Activated CD4-positive, CD25-positive, alpha-beta regulatory T cell (primary cell): Measurements from ENCODE around the gene TFAM.

Source experiments
- DNase-seq, 4 experiments: peaks; one replicate each; lab custom pipeline; 2025; lab: John Stamatoyannopoulos, UW

TFAM gene

DNA sequence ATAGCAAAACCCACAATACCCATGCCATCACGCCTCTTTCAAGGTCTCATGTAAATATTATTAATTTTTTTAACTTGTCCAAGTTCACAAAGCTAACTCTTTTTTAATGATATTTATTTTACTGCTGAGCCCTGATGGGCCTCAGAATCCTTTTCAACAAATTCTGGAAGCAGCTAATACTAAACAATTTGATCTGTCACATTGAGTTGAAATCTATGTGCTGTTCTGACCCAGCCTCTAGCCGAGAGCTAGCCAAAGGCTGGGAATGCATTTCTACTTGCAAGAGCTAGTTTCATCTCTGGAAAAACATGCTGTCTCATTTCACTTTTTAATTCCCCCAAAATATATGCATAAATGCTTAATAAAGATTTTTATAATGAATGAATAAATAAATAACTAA, 47.9 kb downstream of the TFAM start:
- no peak for DNase-seq

GRCh38 chr10:58433571-58433970, 48.4 kb downstream of the TFAM start:
- DNase-seq, result no peak

DNA sequence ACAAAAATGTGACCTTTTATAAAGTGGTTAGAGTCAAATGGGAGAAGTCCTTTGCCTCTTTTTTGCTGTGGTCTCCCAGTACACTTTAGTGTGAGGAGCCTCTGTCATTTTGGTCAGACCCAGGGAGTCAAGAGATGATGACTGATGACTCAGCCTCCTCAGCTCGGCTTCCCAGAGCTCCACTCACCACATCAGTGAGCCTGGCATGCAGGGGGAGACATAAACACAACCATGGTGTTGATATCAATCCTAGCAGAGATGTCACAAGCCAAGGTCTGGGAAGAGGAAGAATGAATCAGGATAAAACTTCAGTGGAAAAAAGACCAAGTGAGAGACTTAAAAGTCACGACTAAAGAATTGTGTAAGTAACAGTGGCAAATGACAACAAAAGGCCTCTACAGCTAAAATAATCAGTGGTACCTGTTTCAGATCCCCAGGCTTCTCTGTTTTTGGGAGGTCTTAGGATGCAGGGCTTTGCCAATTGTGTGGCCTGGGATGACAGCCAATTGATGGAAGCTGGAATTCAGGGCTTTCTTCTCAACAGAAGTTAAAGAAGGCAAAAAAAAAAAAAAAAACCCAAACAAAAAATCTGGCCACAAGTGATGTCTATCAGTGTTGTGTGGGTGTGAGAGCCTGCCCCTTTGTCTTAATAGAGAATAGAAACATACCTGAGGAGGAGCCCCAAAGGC, 50.2 kb downstream of the TFAM start:
- no peak for DNase-seq

- DNase-seq, result no peak
These were observed 50.9 kb downstream of the TFAM start for GRCh38 chr10:58436071-58436470.

DNA sequence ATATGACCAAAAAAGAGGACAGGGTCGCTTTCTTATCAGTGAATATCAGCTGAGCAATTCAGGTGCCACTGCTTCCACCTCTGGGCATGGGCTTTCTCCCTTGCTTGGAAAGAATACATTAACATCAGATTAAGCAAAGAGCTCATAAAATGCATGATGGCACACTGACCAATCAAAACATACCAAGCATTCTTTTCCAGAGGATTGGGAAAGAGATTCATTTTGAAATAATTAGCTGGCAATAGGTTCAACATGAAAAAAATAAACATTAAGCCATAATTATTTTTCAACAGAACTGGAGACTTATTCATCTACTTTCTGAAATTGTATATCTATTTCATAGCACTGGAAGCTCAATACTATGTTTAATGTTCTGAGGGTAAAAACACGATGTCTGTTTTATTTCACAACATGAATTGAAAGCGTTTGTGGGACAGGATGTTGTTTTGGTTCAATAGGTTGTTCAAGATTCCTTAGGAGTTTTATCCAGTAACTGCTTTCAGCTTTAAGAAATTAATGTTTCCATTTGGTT, 53.2 kb downstream of the TFAM start:
- no peak for DNase-seq

DNA sequence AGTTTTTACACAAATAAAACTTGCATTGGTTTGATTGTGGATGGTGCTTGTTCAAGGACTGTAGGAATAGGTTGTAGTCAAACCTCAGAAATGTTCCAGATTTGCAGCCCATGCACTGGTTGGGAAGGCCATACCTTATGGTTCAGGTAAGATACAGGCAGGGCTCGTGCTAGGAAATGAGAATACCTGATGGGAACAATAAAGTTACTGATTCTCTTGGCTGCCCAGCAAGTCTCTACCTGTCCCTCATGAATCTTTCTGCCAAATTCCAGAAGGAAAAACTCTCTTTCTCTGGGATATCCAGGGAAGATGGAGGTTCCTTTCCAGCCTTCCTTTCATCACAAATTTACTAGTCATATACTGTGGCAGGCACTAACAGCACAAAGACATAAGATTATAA, 53.8 kb downstream of the TFAM start:
- no peak for DNase-seq

GRCh38 chr10:58439632-58440364, 54.6 kb downstream of the TFAM start:
- DNase-seq, result no peak

DNA sequence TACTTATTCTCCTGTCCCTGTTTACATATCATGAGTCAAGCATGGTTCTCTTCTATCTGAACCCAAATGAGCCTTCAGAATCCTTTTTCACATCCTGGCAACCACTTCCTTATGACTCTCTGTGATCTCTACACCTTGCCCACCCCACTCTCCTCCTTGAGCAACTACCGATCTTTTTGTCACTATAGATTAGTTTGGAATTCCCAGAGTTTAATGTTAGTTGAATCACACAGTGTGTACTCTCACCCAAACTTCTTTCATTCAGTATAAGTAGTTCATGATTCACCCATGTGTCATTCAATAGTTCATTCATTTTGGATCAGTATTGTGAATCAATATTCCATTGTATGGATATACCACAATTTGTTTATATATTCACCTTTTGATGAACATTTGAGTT, 55.3 kb downstream of the TFAM start:
- no peak for DNase-seq

GRCh38 chr10:58444321-58444720, 59.1 kb downstream of the TFAM start:
- DNase-seq, result no peak

GRCh38 chr10:58444876-58445275, 59.7 kb downstream of the TFAM start:
- DNase-seq, result no peak

DNA sequence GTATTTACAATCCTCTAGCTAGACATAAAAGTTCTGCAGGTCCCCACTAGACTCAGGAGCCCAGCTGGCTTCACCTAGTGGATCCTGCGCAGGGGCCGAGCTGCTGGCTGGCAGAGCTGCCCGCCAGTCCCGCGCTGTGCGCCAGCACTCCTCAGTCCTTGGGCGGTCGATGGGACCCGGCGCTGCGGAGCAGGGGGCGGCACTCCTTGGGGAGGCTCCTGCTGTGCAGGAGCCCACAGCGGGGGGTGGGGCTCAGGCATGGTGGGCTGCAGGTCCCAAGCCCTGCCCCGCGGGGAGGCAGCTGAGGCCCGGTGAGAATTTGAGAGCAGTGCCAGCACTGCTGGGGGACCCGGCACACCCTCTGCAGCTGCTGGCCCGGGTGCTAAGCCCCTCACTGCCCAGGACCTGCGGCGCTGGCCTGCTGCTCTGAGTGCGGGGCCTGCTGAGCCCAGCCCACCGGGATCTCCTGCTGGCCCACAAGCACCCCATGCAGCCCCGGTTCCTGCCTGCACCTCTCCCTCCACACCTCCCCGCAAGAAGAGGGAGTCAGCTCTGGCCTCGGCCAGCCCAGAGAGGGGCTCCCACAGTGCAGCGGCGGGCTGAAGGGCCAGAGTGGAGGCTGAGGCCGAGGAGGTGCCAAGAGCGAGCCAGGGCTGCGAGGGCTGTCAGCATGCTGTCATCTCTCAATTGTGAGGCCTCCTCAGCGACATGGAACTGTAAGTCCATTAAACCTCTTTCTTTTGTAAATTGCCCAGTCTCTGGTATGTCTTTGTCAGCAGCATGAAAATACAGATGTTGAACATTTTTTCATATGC, 63.1 kb downstream of the TFAM start:
- no peak for DNase-seq
